Left renal cortex interstitium (tissue), 4 donors: ENCODE measurements around the gene C1QL3. TPM values are rescaled to one million over a fixed set of nuclear protein-coding genes. Genes with fewer than 3 reads are reported as not detected.

Experiments used
- DNase-seq, 4 donors: peaks; one replicate each; pipeline ENCODE4 v3.0.0-alpha.2; 2013; ENCODE audit warnings: low read depth in 4 of 4, low spot score in 2 of 4, missing footprints in 1 of 4
- polyA plus RNA-seq, 4 donors: library from polyadenylated mRNA; unstranded; fragments of 120-200 nt; gene quantifications; one replicate each; pipeline ENCODE4 v1.2.1, GENCODE V29; 2013; ENCODE audit not compliant: insufficient read length in 4 of 4

The C1QL3 gene
- 1 to 10 TPM in 3 of 4 donors, under 1 TPM in 1; 0.76 to 3.1 (median 1.8) TPM for polyA plus RNA-seq

DNA sequence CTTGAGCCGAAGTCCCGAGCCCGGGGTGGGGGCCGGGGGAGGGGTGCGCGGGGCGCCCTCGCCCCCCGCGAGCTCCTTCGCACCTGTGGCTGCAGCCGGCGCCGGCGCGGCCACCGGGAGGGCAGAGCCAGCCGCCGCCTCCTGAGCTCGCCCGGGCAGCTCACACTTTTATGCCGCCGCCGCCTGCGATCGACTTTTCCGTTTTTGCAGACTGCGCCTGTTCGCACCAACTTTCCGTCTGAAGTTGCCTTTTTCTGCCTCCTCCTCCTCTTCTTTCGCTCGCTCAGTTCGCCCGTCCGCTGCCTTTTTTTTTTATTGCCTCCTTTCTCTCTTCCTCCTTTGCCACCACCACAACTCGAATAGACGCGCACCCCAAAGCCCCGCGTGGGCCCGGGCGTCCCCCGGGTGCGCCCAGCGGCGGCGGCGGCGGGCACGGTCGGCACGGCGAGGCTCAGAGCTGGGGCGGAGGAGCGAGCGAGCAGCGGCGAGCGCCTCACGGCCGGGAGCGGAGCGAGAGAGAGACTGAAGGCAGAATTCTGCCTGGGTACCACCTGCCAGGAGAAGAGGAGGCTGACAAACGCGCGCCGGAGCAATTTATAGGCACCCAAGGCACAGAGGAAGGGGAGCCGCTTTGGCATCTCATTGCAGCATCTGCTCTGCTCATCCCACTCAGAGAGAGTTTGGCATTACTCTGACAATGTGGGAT is at the start of gene C1QL3:
C1QL3 (minus strand) TSS at position 569 of the 706 bp plus-strand sequence. CDS start 814 bp downstream, outside the sequence.
- peak in 1 of 4 donors; percentile 20 for DNase-seq

- no peak for DNase-seq
Observed at GRCh38 chr10:16570731-16571130, 49.1 kb upstream of the C1QL3 start.

- DNase-seq, result no peak
Observed at GRCh38 chr10:16566202-16566805, 44.6 kb upstream of the C1QL3 start.

GRCh38 chr10:16565604-16566003 is 43.9 kb upstream of the C1QL3 start:
- no peak for DNase-seq

GRCh38 chr10:16562891-16563290 is 41.2 kb upstream of the C1QL3 start:
- DNase-seq, result no peak

- no peak for DNase-seq
Observed at GRCh38 chr10:16559236-16559773, 37.6 kb upstream of the C1QL3 start.

- no peak for DNase-seq
Observed at GRCh38 chr10:16547973-16548372, 26.3 kb upstream of the C1QL3 start.

DNA sequence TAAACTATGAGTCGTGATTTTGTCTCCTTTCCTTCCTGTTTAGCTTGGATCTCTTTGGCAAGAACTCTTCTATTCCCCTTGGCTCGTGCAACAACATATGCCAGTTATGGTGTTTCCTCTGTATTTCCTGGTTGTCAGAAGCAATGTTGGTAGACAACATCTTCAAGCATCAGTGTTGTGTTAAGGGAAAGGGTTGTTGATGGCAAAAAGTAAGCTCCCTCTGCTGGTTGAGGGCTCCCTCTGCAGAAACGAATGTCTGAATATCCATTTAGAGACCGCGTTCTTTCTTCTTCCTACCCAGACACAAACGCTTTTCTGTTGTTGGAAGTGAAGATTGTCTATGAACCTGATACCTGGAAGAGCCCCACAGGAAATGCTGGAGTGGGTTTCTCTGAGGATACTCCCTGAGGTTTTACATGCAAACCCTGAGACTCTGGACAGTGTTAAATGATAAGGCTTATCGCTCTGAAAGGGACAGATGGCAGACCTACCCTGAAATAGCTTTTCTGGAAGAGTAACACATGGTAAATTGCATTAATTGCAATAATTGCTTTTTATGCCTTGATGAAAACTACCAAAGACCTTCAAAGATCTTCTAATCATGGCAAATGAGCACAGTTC is 23.5 kb upstream of the C1QL3 start:
- no peak for DNase-seq

GRCh38 chr10:16544591-16544990 is 22.9 kb upstream of the C1QL3 start:
- DNase-seq, result no peak

DNA sequence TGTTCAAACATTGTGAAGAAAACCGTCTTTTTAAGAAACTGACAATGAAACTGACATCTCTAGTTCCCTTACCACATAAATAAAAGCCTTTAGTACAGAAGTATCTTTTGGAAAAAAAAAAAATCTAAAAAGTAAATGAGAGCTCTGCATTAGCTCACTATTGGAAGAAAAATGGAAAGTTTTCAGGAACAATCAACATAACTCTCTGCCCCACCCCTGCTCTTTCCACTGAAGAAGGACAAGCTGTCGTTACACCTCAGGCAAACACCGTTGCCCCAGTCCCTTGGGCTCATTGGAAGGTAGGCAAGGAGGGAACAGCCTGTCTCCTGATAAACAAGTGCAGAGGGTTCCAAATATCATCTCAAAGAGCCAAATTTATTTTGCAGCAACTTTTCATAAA is 22.4 kb upstream of the C1QL3 start:
- DNase-seq, result no peak

- DNase-seq, result no peak
Observed at GRCh38 chr10:16536155-16536554, 14.5 kb upstream of the C1QL3 start.

DNA sequence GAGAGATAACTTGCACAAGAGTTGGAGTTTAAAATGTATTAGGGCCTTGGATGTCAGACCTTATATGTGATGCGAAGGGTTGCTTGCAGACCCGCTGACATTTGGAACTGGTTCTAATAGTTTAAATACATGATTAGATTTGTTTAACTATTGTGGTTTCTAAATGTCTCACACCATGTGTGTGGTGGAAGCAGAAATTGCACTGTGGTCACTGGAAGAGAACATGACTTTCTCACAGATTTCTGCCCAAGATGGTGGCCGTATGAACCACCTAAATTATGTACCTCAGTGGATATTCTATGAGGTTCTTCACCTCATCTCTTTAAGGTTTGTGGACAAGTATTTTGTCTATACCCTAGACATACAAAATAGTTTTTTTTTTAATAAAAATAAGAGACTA is 8.2 kb upstream of the C1QL3 start:
- DNase-seq, result no peak

DNA sequence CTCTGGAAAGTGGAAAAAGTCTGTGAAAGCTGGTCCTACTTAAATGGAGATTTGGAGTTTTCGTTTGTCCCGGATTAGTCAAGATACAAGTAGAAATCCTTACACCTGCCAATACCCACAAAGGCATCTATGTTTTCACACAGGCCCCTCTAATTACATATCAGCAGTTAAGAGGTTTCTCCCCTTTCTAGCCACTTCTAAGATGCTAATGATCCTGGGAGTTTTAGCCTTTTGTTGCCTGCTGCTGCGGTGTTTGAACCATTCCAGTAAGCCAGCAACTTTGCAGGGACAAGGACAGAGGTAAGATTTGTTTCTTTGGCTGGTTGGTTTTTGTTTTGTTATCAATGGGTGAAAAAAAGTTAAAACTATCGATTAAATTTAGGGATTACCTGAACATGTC is 5.8 kb upstream of the C1QL3 start:
- no peak for DNase-seq

DNA sequence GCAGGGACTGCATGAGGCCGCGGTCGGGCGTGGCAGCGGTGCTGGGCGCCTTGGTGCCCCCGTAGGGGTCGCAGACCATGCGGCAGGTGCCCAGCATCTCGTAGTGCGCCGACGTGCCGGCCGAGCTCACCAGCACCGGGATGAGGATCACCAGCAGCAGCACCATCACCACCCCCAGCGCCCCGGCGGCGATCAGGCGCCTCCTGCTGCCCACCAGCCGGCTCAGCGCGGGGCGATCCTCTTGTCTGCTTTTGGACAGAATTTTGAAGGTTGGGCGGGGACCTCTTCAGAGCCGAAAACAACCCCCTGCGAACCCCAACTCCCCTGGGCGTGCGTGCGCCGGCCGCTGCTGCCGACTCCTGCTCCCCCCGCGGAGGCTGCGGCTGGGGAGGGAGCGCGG is 779 bp downstream of the C1QL3 start:
- DNase-seq, result no peak

- no peak for DNase-seq
Observed at GRCh38 chr10:16519908-16520861, 1.5 kb downstream of the C1QL3 start.

DNA sequence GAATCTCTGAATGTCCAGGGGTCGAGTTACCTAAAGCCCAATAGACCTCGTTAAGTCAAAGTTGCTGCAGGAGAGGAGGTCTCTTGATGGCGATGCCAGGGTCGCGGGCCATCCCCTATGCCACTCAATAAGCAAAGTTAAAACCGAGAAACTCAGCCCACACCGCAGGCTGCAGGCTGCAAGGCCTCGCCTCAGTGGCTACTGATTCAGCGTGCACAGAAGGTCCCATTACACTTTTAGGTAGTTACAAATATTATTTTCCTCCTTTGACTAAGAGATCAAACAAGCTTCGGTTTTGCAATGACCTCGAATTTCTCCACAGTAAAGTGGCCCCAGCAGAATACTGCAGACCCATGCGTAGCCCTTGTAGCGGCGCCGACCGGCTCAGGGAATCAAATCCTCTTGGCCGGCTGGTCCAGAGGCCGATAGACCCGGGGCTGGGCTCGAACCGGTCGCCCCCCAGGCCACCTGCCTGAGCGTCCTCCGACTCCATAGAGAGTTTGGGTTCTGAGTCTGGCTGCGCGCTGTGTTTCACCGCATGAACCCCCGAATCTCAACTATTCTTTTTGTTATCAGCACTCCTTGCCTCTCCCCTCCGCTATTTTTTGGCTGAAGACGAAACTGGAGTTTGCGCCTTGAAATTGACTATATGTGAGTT is 2.3 kb downstream of the C1QL3 start:
- DNase-seq, result no peak

GRCh38 chr10:16518822-16519221 is 2.9 kb downstream of the C1QL3 start:
- DNase-seq, result no peak

DNA sequence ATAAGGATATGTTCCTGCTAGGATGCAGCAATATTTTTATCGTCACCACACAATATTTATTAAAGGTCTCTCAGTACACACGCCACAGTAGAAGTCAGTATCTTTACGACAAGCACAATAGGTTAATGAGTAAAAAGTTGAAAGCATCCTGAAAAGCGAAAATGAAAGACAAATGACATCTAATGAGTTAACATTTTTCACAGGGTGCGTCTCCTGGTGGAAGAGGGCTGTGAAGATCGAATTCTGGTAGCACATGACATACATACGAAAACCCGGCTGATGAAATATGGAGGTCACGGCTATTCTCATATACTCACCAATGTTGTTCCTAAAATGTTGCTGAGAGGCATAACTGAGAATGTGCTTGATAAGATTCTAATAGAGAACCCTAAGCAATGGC is 10.8 kb downstream of the C1QL3 start:
- no peak for DNase-seq

GRCh38 chr10:16509996-16510395 is 11.7 kb downstream of the C1QL3 start:
- no peak for DNase-seq

DNA sequence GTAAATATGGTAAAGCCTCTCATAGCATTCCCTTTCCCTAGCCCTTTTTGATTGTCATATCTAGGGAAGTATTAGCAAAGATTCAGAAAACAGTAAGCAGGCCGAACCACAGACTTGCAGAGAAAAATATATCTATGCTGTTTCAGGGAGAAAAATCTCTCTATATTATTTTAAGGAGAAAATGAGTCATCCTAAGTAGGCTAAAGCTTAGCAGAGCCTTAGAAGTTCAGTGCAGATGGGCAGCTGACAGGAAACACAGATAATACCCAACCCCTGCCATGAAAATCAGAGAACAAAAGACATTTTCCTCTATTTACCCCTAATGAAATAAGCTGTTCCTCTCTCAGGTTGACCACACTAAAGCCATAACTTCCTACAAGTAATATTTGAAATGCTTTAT is 16.5 kb downstream of the C1QL3 start:
- no peak for DNase-seq
